Measurements from ENCODE around the gene FNDC4.

FNDC4 gene

DNA sequence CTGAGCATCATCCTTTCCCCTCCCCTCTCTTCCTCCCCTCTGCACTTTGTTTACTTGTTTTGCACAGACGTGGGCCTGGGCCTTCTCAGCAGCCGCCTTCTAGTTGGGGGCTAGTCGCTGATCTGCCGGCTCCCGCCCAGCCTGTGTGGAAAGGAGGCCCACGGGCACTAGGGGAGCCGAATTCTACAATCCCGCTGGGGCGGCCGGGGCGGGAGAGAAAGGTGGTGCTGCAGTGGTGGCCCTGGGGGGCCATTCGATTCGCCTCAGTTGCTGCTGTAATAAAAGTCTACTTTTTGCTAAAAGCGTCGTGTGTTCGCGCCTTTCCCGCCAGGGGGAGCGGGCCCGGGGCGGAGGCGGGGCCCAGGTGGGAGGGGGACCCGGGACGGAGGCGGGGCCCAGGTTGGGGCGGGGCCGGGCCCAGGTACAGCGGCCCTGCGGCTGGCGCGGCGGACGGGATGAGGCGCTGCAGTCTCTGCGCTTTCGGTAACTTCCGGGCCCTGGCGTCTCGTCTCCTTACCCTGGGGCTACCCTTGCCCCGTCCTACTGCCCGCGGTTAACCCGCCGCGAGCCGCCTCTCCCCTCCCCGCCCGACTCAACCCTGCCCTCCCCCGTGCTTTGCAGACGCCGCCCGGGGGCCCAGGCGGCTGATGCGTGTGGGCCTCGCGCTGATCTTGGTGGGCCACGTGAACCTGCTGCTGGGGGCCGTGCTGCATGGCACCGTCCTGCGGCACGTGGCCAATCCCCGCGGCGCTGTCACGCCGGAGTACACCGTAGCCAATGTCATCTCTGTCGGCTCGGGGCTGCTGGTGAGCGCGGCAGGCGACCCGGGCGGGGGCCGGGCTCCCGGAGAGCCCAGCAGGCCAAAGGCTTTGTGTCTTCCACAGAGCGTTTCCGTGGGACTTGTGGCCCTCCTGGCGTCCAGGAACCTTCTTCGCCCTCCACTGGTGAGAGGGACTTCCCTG, 52.8 kb downstream of the FNDC4 start, which contains the start of gene KRTCAP3:
TSS of gene KRTCAP3 (plus strand) at position 424 of the 962 bp plus-strand sequence. CDS start at position 456, 32 bp downstream.
- in situ Hi-C loops (cut with HindIII; ENCODE audit: low pct_ligation_motif_present, low pct_unique_long_range_greater_than_20kb, low sequenced_read_pairs): no loop called here
- no peak for DNase-seq
